ACC112 (cell line): ENCODE results near the gene SAMM50.

ENCODE experiments used
- H2AFZ ChIP-seq: fragments of 200-600 bp; sonication (generic); one replicate; pipeline ENCODE4 v1.6.0; 2017; ENCODE audit warnings: antibody characterized with exemption, low read length; ENCODE audit not compliant: unreplicated experiment
- H3K27ac ChIP-seq: fragments of 200-600 bp; sonication (generic); 2 replicates; pipeline ENCODE4 v1.5.1; 2014; ENCODE audit warnings: low read depth, mild to moderate bottlenecking, antibody characterized with exemption, low read length, moderate library complexity
- H3K27me3 ChIP-seq: fragments of 200-600 bp; sonication (generic); 2 replicates; pipeline ENCODE4 v1.6.1; 2014; ENCODE audit warnings: mild to moderate bottlenecking, antibody characterized with exemption, low read length, moderate library complexity, mixed read lengths; ENCODE audit not compliant: insufficient read depth
- H3K36me3 ChIP-seq: fragments of 200-600 bp; sonication (generic); 2 replicates; pipeline ENCODE4 v1.6.1; 2016; ENCODE audit warnings: mild to moderate bottlenecking, antibody characterized with exemption, low read length, moderate library complexity, mixed read lengths; ENCODE audit not compliant: insufficient read depth
- H3K4me1 ChIP-seq: fragments of 200-600 bp; sonication (generic); one replicate; pipeline ENCODE4 v1.6.1; 2016; ENCODE audit warnings: low read length, mixed read lengths; ENCODE audit not compliant: insufficient read depth, unreplicated experiment, control insufficient read depth
- H3K4me3 ChIP-seq: fragments of 200-600 bp; sonication (generic); 2 replicates; pipeline ENCODE4 v1.5.1; 2014; ENCODE audit warnings: mild to moderate bottlenecking, low read depth, low read length
- H3K79me2 ChIP-seq: fragments of 200-600 bp; sonication (generic); one replicate; pipeline ENCODE4 v1.6.0; 2016; ENCODE audit warnings: low read length; ENCODE audit not compliant: control insufficient read depth, unreplicated experiment, insufficient read depth

The SAMM50 gene

GRCh38 chr22:43955040-43955882 lies at the start of gene SAMM50:
Gene SAMM50 (plus strand): TSS chr22:43955442. CDS start chr22:43955578, 136 bp downstream.
- Histone ChIP-seq H3K4me3 (peak within 1 kb of the TSS; percentile 95), H3K27ac (peak within 1 kb of the TSS; percentile 41), H3K4me1 (peaks cover 21% of the 10 kb centered on the region), H2AFZ (peak within 1 kb of the TSS; percentile 83), H3K27me3 (no peaks in the 10 kb centered on the region), H3K36me3 (no peaks in the 10 kb centered on the region), H3K79me2 (peaks cover 33% of the 10 kb centered on the region)

GRCh38 chr22:43905681-43906080 lies 49.6 kb upstream of the SAMM50 start:
- H3K4me1 ChIP-seq, result no peaks in the 10 kb centered on the region
- H3K27ac ChIP-seq, result no peak overlapping the region
- H2AFZ ChIP-seq, result no peak overlapping the region
- H3K27me3 ChIP-seq, result no peaks in the 10 kb centered on the region
- H3K4me3 ChIP-seq, result no peak overlapping the region
- no peaks in the 10 kb centered on the region for H3K36me3 ChIP-seq
- no peaks in the 10 kb centered on the region for H3K79me2 ChIP-seq

GRCh38 chr22:43909708-43910107 lies 45.5 kb upstream of the SAMM50 start:
- Histone ChIP-seq H3K4me1 (no peaks in the 10 kb centered on the region), H3K27me3 (no peaks in the 10 kb centered on the region), H3K36me3 (no peaks in the 10 kb centered on the region)

GRCh38 chr22:43910178-43910695 lies 45.0 kb upstream of the SAMM50 start:
- Histone ChIP-seq H3K36me3 (no peaks in the 10 kb centered on the region), H3K4me3 (no peak overlapping the region), H3K27me3 (no peaks in the 10 kb centered on the region), H3K79me2 (no peaks in the 10 kb centered on the region), H2AFZ (no peak overlapping the region), H3K27ac (no peak overlapping the region), H3K4me1 (no peaks in the 10 kb centered on the region)

More at GRCh38 chr22:43909708-43910107, 45.5 kb upstream of the SAMM50 start:
- H3K27ac ChIP-seq, result no peak overlapping the region
- H3K79me2 ChIP-seq, result no peaks in the 10 kb centered on the region
- no peak overlapping the region for H3K4me3 ChIP-seq
- no peak overlapping the region for H2AFZ ChIP-seq

- H3K27me3 ChIP-seq, result no peaks in the 10 kb centered on the region
- H2AFZ ChIP-seq, result no peak overlapping the region
Observed at GRCh38 chr22:43911351-43911750, 43.9 kb upstream of the SAMM50 start.

GRCh38 chr22:43917521-43917920 lies 37.7 kb upstream of the SAMM50 start:
- Histone ChIP-seq H3K4me3 (no peak overlapping the region), H3K27me3 (no peaks in the 10 kb centered on the region), H3K27ac (no peak overlapping the region), H3K4me1 (peaks cover 39% of the 10 kb centered on the region), H3K36me3 (no peaks in the 10 kb centered on the region), H3K79me2 (no peaks in the 10 kb centered on the region), H2AFZ (no peak overlapping the region)

More at GRCh38 chr22:43911351-43911750, 43.9 kb upstream of the SAMM50 start:
- H3K79me2 ChIP-seq, result no peaks in the 10 kb centered on the region
- peaks cover 6% of the 10 kb centered on the region for H3K4me1 ChIP-seq
- no peaks in the 10 kb centered on the region for H3K36me3 ChIP-seq
- no peak overlapping the region for H3K4me3 ChIP-seq
- no peak overlapping the region for H3K27ac ChIP-seq

GRCh38 chr22:43919106-43919973 lies 35.9 kb upstream of the SAMM50 start:
- H3K4me1 ChIP-seq, result peaks cover 44% of the 10 kb centered on the region
- H3K79me2 ChIP-seq, result no peaks in the 10 kb centered on the region
- H3K4me3 ChIP-seq, result peak overlapping the region; percentile 42; the same call in 1 of the 2 replicates
- H2AFZ ChIP-seq, result no peak overlapping the region
- H3K27me3 ChIP-seq, result no peaks in the 10 kb centered on the region
- H3K36me3 ChIP-seq, result no peaks in the 10 kb centered on the region
- H3K27ac ChIP-seq, result peak overlapping the region; percentile 47

- Histone ChIP-seq H3K4me3 (no peak overlapping the region), H3K79me2 (no peaks in the 10 kb centered on the region), H2AFZ (no peak overlapping the region), H3K36me3 (no peaks in the 10 kb centered on the region), H3K4me1 (peaks cover 38% of the 10 kb centered on the region), H3K27me3 (no peaks in the 10 kb centered on the region), H3K27ac (peak overlapping the region; percentile 58)
Observed at GRCh38 chr22:43921370-43921769, 33.9 kb upstream of the SAMM50 start.

- no peak overlapping the region for H3K4me3 ChIP-seq
- peaks cover 38% of the 10 kb centered on the region for H3K4me1 ChIP-seq
- H3K27ac ChIP-seq, result no peak overlapping the region
Observed at GRCh38 chr22:43922123-43922522, 33.1 kb upstream of the SAMM50 start.

GRCh38 chr22:43923191-43923590 lies 32.1 kb upstream of the SAMM50 start:
- Histone ChIP-seq H3K79me2 (no peaks in the 10 kb centered on the region), H3K4me1 (peaks cover 35% of the 10 kb centered on the region), H2AFZ (peak overlapping the region; percentile 38), H3K36me3 (no peaks in the 10 kb centered on the region), H3K27ac (no peak overlapping the region), H3K27me3 (no peaks in the 10 kb centered on the region), H3K4me3 (peak overlapping the region; percentile 68; the same call in 1 of the 2 replicates)

More at GRCh38 chr22:43922123-43922522, 33.1 kb upstream of the SAMM50 start:
- Histone ChIP-seq H3K27me3 (no peaks in the 10 kb centered on the region), H3K36me3 (no peaks in the 10 kb centered on the region), H2AFZ (no peak overlapping the region), H3K79me2 (no peaks in the 10 kb centered on the region)
